Immature natural killer cell (primary cell): ENCODE data around the gene UBE2Q2. TPM values are rescaled to one million over a fixed set of nuclear protein-coding genes. Genes with fewer than 3 reads are reported as not detected.
A peak's percentile ranks its signal among the peaks of the same experiment; 100 is the strongest.
"Not testable (repeated sequence)": the region's sequence is repeated elsewhere in the genome, so short reads cannot be mapped to it uniquely, and the experiment has no call there.

Experiments
- DNase-seq, 3 donors: peaks; one replicate each; pipeline ENCODE4 v3.0.0; 2022; ENCODE audit warnings: mixed read lengths in 1 of 3
- H3K27ac Mint-ChIP-seq, 6 donors: one replicate each; pipeline ENCODE4 v1.8.0; 2020; ENCODE audit warnings: mixed read lengths in 6 of 6, mild to moderate bottlenecking in 5 of 6, inconsistent platforms in 4 of 6, moderate library complexity in 3 of 6
- H3K27me3 Mint-ChIP-seq, 3 donors: one replicate each; pipeline ENCODE4 v1.8.0; 2020 to 2021; ENCODE audit warnings: low read depth in 3 of 3, mild to moderate bottlenecking in 3 of 3, mixed read lengths in 3 of 3, moderate library complexity in 3 of 3, inconsistent platforms in 1 of 3
- H3K36me3 Mint-ChIP-seq, 3 donors: one replicate each; pipeline ENCODE4 v1.8.0; 2020; ENCODE audit warnings: mixed read lengths in 3 of 3, inconsistent platforms in 2 of 3, mild to moderate bottlenecking in 2 of 3
- H3K4me1 Mint-ChIP-seq, 2 donors: one replicate each; pipeline ENCODE4 v1.8.0; 2020; ENCODE audit warnings: inconsistent platforms in 2 of 2, mild to moderate bottlenecking in 2 of 2, mixed read lengths in 2 of 2, moderate library complexity in 1 of 2
- H3K4me3 Mint-ChIP-seq, 5 donors: one replicate each; pipeline ENCODE4 v1.8.0; 2020; ENCODE audit warnings: mild to moderate bottlenecking in 5 of 5, mixed read lengths in 5 of 5, inconsistent platforms in 3 of 5, moderate library complexity in 3 of 5
- H3K9me3 Mint-ChIP-seq, 6 donors: one replicate each; pipeline ENCODE4 v1.8.0; 2020; ENCODE audit warnings: mild to moderate bottlenecking in 6 of 6, mixed read lengths in 6 of 6, inconsistent platforms in 4 of 6, moderate library complexity in 3 of 6
- polyA plus RNA-seq, 3 donors: library from polyadenylated mRNA; unstranded; fragments of 300-500 nt; fragmentation: Illumina TruSeq; gene quantifications; one replicate each; pipeline ENCODE4 v1.2.3, GENCODE V29; 2021

UBE2Q2 gene
- polyA plus RNA-seq: 10 to 100 TPM; 38.9 to 55.7 (median 52.1) TPM

DNA sequence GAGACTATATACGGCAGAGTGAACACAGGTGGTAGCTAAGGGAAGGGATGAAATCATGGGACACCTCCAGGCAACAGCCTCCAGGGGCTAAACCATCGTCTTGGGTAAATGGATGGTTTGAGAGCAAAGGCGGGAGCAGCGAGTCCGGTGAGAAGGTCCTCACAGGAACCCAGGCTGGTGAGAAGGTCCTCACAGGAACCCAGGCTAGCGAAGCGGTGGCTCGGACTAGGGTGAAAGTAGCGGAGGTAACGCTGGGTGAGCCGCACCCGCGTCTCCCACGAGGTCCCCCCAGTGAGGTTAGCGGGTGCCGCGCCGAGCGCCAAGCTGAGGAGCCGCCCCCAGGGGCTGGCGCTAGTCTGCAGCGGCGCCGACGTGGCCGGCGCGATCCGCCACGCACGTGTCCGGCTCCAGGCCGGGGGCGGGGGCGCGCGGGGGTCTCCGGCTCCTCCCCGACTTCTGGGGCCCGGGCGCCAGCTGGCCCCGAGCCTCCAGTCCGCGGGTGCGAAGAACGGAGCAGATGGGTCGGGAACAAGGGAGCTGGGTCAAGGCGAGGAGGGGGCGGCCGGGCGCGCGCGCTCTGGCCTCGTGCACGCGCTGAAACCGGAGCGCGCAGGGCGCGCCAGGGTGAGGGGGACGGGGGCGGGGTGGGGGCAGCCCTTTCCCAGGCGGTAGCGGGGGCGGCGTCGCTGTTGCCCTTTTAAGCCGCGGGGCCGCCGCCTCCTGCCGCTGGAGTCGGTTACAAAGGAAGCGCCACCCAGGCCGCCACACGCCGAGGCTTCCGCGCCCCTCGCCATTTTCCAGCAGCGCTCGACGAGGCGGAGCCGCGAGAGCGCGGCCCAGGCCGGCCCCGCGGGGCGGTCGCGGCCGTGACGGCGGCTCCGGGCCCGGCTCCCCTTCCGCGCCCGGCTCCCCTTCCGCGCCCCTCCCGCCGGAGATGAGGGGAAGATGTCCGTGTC lies at the start of gene UBE2Q2:
UBE2Q2 (plus strand) TSS at position 726 of the 956 bp plus-strand sequence; CDS start at position 946, 220 bp downstream.
- Mint-ChIP-seq H3K4me1 (peaks cover 42 to 55% of the 10 kb centered on the region in 2 donors), H3K27ac (peak within 1 kb of the TSS; percentile 85 to 96 (median 94)), H3K27me3 (peaks cover 0 to 9% (median 8%) of the 10 kb centered on the region in 3 donors), H3K9me3 (no peaks in the 10 kb centered on the region), H3K4me3 (peak within 1 kb of the TSS; percentile 95 to 98 (median 97)), H3K36me3 (peaks cover 0 to 4% (median 3%) of the 10 kb centered on the region in 3 donors)
- peak; percentile 84 to 86 (median 84) for DNase-seq

DNA sequence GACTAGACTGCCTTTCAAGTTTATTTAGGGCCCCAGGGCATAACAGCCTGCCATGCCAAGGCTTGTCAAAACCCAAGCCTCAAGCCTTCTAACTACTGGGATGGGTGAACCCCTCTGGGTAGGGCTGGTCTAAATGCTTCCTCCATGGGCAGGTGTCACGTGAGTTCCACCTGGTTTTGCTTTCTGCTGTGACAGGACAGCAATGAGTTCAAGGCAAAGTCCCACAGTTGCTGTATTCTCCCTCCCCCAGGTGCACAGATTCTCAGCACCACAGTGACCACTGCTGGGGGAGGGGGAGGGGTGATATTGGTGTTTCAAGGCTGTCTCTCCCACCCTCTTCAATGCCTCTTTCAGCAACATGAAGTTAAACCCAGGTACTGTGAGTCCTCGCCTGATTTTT lies 46.9 kb upstream of the UBE2Q2 start:
- Mint-ChIP-seq H3K4me3 (no peak overlapping the region), H3K9me3 (no peaks in the 10 kb centered on the region), H3K36me3 (no peaks in the 10 kb centered on the region), H3K27ac (no peak overlapping the region), H3K27me3 (peaks cover 5 to 19% (median 11%) of the 10 kb centered on the region in 3 donors), H3K4me1 (peaks cover under 1 to 2% of the 10 kb centered on the region in 2 donors)
- DNase-seq: no peak

DNA sequence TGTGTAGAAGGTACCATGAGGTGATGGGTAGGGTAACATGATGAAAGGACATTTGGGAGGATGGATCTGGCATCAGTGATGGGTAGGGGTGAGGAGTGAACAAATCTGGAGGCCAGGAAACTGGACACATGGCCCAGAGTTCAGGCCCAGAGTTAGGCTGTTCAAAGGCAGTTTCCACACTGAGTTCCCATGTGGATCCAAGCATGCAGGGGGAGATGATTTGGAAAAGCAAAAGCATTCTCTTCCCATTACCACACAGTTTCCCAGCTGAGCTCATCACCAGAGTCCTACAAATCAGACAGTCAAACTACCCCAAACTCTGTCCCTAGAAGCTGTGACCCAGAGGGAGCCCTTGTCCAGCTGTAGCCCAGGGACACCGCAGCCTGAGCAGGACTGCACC lies 46.1 kb upstream of the UBE2Q2 start:
- Mint-ChIP-seq H3K4me1 (peaks cover 4 to 11% of the 10 kb centered on the region in 2 donors), H3K27me3 (peaks cover 8 to 22% (median 16%) of the 10 kb centered on the region in 3 donors)
- DNase-seq, H3K36me3 Mint-ChIP-seq, H3K4me3 Mint-ChIP-seq, H3K27ac Mint-ChIP-seq, H3K9me3 Mint-ChIP-seq: not testable (repeated sequence)

DNA sequence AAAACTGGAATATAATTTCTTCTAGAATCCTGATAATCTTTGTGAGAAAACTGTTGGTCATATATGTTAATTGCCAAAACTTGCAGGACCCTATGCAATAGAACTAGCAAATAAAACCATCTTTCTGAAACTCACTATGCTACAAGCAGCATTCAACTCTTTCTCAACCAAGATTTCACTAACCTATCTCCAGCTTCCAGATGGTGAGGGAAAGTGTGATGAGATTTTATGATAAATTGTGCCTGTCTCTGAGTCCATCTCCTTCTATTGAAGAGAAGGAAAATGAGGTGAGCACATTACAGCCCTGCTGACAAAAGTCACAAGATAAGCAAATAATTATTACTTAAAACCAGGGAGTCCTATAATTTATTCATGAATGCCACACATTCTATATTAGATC lies 44.1 kb upstream of the UBE2Q2 start:
- H3K4me3 Mint-ChIP-seq: no peak overlapping the region
- H3K36me3 Mint-ChIP-seq: no peaks in the 10 kb centered on the region
- DNase-seq: no peak
- H3K27ac Mint-ChIP-seq: no peak overlapping the region
- H3K9me3 Mint-ChIP-seq: no peaks in the 10 kb centered on the region
- H3K27me3 Mint-ChIP-seq: peaks cover 8 to 24% (median 14%) of the 10 kb centered on the region in 3 donors
- peaks cover 4 to 11% of the 10 kb centered on the region in 2 donors for H3K4me1 Mint-ChIP-seq

DNA sequence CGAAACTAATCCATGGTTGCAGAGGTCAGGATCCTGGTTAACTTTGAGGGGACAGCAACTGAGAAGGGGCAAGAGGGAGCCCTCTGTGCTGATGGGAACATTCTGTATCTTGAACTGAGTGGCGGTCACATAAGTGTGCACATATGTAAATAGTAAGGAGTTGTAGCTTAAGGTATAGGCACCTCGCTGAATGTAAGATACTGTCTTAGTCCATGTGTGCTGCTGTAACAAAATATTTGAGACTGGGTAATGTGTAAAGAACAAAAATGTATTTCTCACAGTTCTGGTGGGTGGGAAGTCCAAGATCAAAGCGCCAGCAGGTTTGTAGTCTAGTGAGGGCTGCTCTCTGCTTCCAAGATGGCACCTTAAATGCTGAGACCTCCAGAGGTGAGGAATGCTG lies 42.8 kb upstream of the UBE2Q2 start:
- H3K4me3 Mint-ChIP-seq, H3K9me3 Mint-ChIP-seq, H3K36me3 Mint-ChIP-seq, DNase-seq, H3K27ac Mint-ChIP-seq: not testable (repeated sequence)
- Mint-ChIP-seq H3K27me3 (peaks cover 6 to 21% (median 17%) of the 10 kb centered on the region in 3 donors), H3K4me1 (peaks cover 4 to 11% of the 10 kb centered on the region in 2 donors)

DNA sequence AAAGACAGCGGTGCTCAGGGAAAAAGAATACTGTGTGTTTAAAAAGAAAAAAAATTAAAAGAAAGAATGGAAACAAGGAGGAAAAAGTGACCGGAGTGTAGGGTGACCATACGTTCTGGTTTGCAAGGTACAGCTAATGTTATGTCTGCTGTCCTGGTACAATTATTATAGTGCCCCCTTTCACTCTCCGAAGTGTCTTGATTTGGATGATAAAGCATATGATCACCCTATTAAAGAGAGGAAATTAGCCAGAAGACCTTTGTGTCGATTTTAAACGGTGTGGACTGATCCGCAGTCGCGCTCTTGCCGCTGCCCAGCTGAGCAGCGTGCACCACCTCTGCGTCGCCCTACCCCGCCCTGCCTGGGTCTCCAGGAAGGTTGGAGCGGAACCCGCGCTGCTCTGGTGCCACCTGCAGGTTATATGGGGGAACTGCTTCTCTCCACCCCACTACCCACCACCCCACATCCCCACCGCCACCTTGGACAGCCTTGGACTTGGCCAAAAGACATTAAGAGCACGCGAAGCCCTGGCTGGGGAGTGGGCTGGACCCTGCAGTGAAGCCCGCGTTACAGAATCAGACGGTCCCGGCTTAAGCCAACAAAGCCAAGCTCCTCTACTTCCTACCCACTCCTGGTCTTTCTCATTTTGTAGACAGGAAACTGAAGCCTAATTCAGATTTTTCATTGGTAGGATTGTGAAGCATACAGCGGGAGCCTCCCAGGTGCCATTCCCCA lies 41.2 kb upstream of the UBE2Q2 start:
- Mint-ChIP-seq H3K36me3 (no peaks in the 10 kb centered on the region), H3K27ac (no peak overlapping the region), H3K9me3 (no peaks in the 10 kb centered on the region), H3K4me1 (peaks cover 4 to 11% of the 10 kb centered on the region in 2 donors), H3K27me3 (peaks cover 8 to 23% (median 17%) of the 10 kb centered on the region in 3 donors), H3K4me3 (peak overlapping the region in 4 of 5 donors; percentile 43 to 76 (median 48))
- DNase-seq: peak; percentile 71 to 76 (median 76)

DNA sequence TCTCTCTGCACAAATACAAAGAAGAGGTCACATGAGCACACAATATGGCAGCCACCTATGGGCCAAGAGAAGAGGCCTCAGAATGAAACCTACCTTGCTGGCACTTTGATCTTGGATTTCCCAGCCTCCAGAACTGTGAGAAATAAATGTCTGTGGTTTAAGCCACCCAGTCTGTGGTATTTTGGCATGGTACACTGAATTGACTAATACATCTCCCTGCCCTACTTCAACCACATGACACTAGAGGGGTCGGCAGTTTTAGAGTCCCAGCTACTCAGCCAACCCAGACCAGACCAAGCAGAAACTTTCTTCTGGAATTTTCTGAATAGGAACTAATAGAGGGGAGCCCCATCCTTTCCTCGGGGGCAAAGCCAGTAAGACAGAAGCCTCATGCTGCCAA lies 35.8 kb upstream of the UBE2Q2 start:
- not testable (repeated sequence) for DNase-seq, H3K36me3 Mint-ChIP-seq, H3K4me1 Mint-ChIP-seq, H3K27ac Mint-ChIP-seq, H3K4me3 Mint-ChIP-seq, H3K9me3 Mint-ChIP-seq
- H3K27me3 Mint-ChIP-seq: peaks cover 5 to 11% (median 5%) of the 10 kb centered on the region in 3 donors

DNA sequence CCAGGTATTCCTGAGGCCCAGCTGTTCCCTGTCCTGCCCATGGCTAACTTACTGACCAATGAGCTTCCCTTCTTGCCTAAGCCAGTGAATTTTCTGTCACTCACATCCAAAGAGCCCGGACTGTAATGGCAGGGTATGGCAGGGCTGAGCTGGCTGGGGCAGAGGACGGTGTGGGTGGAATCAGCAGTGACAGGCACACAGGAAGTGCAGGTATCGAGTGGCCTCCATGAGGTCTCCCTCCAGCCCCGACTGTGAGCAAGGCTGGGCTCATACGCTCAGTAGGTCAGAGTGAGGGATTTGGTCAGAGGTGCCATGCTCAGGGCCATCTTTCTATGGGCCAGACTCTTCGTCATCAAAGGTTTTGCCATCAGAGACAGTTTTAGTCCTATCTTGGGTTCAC lies 35.2 kb upstream of the UBE2Q2 start:
- H3K27me3 Mint-ChIP-seq, H3K4me3 Mint-ChIP-seq, H3K9me3 Mint-ChIP-seq, DNase-seq, H3K36me3 Mint-ChIP-seq, H3K27ac Mint-ChIP-seq, H3K4me1 Mint-ChIP-seq: not testable (repeated sequence)

DNA sequence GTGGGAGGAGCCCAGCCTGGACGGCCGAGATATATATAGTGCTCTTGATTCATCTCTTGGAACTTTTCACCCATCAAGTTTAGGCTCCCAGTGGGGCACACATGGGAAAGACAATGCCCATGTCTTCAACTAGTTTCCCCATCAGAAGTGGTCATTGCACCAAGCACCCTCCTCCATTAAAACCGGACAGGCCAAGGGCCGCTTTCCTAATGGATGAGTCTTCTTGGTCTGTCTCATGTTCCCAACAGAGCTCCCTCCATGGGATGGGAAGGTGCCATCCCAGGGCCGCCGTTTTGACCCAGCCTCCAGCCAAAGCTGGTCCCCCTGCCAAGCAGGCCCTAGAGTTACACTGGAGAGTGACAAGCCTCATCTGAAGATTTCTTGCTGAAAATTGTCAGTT lies 34.7 kb upstream of the UBE2Q2 start:
- DNase-seq: no peak
- no peaks in the 10 kb centered on the region for H3K9me3 Mint-ChIP-seq
- H3K4me3 Mint-ChIP-seq: no peak overlapping the region
- no peaks in the 10 kb centered on the region for H3K36me3 Mint-ChIP-seq
- H3K4me1 Mint-ChIP-seq: no peaks in the 10 kb centered on the region
- H3K27ac Mint-ChIP-seq: no peak overlapping the region
- peaks cover 5 to 8% (median 5%) of the 10 kb centered on the region in 3 donors for H3K27me3 Mint-ChIP-seq

DNA sequence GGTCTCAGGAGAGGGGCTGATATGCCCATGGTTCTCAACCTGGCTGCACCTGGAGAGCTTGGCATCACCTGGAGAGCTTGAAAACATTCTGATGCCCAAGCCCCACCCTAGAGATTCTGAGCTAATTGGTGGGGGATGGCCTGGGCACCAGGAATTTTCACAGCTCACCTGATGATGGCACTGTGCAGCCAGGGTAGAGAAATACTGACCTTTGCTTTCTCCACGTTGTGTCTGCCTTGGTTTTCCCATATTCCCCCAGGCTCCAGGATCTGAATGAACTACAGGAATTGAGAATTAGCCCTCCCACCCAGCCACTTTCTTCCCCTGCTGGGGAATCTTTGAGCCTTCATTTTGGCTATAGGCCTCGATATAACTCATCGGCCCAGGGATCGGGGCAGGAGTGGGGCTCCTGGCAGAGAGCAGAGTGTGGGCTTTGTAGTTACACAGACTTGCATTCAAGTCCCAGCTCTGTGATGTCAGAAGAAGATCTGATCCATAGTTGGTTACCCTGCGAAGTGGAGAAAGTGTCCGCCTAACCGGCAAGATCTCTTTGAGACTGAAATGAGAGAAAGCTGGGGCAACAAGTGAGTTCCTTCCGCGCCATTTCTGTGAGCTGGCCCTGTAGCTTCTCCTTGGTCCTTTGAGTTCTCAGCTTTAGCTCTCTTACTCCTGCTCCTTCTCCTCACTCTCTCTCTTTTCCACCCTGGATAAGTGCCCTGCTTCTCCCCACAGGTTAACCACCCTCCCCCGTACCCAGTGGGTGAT lies 33.1 kb upstream of the UBE2Q2 start:
- Mint-ChIP-seq H3K27ac (no peak overlapping the region), H3K4me1 (no peaks in the 10 kb centered on the region), H3K36me3 (no peaks in the 10 kb centered on the region), H3K27me3 (peaks cover 2 to 8% (median 5%) of the 10 kb centered on the region in 3 donors), H3K9me3 (no peaks in the 10 kb centered on the region), H3K4me3 (no peak overlapping the region)
- DNase-seq: peak in 2 of 3 donors; percentile 5 to 16

DNA sequence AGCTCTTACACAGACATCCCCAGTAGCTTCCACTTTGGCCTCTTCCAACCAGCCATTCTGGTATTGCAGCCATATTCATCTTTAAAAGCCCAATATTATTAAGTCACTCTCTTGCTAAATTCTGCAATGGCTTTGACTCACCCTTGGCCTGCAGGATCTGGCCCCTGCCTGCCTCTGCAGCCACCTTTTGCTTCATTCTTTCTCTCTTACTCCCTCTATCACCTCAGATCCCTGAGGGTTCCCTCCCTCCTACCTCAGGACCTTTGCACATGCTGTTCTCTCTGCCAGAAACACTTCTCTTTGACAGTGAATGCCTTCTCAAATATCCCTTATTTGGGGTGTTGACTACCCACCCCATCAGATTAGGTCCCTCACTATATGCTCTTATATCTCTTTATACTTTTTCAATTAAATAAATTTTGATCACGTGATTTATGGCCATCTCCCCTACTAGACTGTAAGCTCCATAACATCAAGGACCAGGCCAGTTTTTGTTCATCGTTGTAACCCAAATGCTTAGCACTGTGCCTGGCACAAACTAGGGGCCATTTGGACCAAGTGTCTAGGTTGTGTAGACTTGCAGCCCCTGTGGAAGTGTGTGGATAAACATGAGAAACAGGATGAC lies 32.3 kb upstream of the UBE2Q2 start:
- peaks cover 2 to 8% (median 3%) of the 10 kb centered on the region in 3 donors for H3K27me3 Mint-ChIP-seq
- no peak overlapping the region for H3K4me3 Mint-ChIP-seq
- H3K27ac Mint-ChIP-seq: no peak overlapping the region
- H3K9me3 Mint-ChIP-seq: no peaks in the 10 kb centered on the region
- no peaks in the 10 kb centered on the region for H3K36me3 Mint-ChIP-seq
- H3K4me1 Mint-ChIP-seq: no peaks in the 10 kb centered on the region
- DNase-seq: no peak

DNA sequence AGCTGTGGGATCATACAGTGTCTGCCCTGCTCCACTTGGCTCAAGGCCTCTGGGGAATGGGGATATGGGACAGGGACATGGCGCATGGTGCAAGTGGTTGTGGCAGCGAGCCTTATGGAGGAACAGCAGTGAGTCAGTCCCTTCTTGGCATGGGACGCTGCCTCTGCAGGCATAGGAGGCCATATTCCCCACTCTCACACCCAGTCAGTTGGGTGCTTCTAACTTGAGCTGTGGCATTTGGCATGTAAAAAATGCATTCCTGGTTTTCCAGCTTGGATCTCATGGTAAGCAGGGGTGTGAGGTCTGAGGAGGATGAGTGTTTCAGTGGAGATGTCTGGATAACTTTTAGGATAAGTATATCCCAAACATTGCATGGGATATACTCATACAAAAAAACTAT lies 31.6 kb upstream of the UBE2Q2 start:
- H3K9me3 Mint-ChIP-seq: no peaks in the 10 kb centered on the region
- H3K27ac Mint-ChIP-seq: no peak overlapping the region
- no peak overlapping the region for H3K4me3 Mint-ChIP-seq
- no peaks in the 10 kb centered on the region for H3K36me3 Mint-ChIP-seq
- no peak for DNase-seq
- H3K27me3 Mint-ChIP-seq: peaks cover 0 to 6% (median 3%) of the 10 kb centered on the region in 3 donors
- no peaks in the 10 kb centered on the region for H3K4me1 Mint-ChIP-seq

DNA sequence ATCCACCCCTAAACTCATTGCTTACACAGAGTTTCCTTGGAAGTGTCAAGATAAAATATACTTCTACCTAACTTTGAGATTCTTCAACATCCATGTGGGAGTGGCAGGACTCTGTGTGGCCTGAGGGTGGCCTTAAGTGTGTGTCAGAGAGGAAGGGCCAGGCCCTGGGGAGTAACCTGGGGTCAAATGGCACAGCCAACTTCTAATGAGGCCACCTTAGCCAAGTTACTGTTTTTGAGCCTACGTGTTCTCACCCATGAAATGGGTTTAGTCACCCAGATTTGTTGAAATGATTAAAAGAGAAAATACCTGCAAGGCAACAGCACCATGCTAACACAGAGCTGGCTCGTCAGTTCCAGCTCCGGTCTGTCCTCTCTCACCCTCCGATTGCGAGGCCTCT lies 28.5 kb upstream of the UBE2Q2 start:
- H3K36me3 Mint-ChIP-seq: no peaks in the 10 kb centered on the region
- peaks cover 0 to 6% (median 3%) of the 10 kb centered on the region in 3 donors for H3K27me3 Mint-ChIP-seq
- H3K4me1 Mint-ChIP-seq: peaks cover 0 to 7% of the 10 kb centered on the region in 2 donors
- DNase-seq: no peak
- no peaks in the 10 kb centered on the region for H3K9me3 Mint-ChIP-seq
- no peak overlapping the region for H3K27ac Mint-ChIP-seq
- H3K4me3 Mint-ChIP-seq: no peak overlapping the region
